ENCODE measurements around the gene EVC2. TPM values are rescaled to one million over a fixed set of nuclear protein-coding genes. Genes with fewer than 3 reads are reported as not detected.
A peak's percentile ranks its signal among the peaks of the same experiment; 100 is the strongest.

The EVC2 gene
- total and polyA plus RNA-seq, 12 donors, result 0.66 to 3.4 (median 1.7) TPM

DNA sequence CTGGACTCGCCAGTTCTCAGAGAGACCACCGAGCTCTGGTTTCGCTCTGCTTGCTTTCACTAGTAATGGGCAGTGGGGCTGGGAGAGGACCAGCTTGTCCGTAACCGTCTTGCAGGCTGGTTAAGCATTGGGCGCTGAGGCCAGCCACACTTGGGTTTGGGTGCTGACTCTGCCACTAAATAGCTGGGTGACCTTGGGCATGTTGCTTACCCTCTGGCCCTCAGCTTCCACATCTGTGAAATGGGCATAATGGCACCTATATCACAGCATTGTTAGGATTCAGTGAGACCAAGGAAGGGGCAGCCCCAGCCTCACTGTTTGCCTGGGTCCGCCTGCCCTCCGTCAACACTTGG is 46.1 kb upstream of the EVC2 start:
- Histone ChIP-seq H3K4me3 (no peak overlapping the region), H3K9me3 (replicated peaks in 1 of 3) (no peaks in the 10 kb centered on the region), H3K27ac (no peak overlapping the region), H3K27me3 (no peaks in the 10 kb centered on the region), H3K4me1 (replicated peaks in 1 of 2) (no peaks in the 10 kb centered on the region), H3K36me3 (replicated peaks in 1 of 2) (peaks cover 0 to 7% of the 10 kb centered on the region in 2 donors)
- intact Hi-C loops (cut with DNase I), result no loop called here
- TF ChIP-seq POLR2A (IDR thresholded peaks at IDR 0.05), result no peak
- TF ChIP-seq, protein P1, sequence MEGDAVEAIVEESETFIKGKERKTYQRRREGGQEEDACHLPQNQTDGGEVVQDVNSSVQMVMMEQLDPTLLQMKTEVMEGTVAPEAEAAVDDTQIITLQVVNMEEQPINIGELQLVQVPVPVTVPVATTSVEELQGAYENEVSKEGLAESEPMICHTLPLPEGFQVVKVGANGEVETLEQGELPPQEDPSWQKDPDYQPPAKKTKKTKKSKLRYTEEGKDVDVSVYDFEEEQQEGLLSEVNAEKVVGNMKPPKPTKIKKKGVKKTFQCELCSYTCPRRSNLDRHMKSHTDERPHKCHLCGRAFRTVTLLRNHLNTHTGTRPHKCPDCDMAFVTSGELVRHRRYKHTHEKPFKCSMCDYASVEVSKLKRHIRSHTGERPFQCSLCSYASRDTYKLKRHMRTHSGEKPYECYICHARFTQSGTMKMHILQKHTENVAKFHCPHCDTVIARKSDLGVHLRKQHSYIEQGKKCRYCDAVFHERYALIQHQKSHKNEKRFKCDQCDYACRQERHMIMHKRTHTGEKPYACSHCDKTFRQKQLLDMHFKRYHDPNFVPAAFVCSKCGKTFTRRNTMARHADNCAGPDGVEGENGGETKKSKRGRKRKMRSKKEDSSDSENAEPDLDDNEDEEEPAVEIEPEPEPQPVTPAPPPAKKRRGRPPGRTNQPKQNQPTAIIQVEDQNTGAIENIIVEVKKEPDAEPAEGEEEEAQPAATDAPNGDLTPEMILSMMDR (IDR thresholded peaks at IDR 0.05), result no peak
- 92 to 100% (median 98%) methylated on average over 2 to 8 of the region's 8 CpGs for WGBS, 4 donors
- DNase-seq, result no peak

DNA sequence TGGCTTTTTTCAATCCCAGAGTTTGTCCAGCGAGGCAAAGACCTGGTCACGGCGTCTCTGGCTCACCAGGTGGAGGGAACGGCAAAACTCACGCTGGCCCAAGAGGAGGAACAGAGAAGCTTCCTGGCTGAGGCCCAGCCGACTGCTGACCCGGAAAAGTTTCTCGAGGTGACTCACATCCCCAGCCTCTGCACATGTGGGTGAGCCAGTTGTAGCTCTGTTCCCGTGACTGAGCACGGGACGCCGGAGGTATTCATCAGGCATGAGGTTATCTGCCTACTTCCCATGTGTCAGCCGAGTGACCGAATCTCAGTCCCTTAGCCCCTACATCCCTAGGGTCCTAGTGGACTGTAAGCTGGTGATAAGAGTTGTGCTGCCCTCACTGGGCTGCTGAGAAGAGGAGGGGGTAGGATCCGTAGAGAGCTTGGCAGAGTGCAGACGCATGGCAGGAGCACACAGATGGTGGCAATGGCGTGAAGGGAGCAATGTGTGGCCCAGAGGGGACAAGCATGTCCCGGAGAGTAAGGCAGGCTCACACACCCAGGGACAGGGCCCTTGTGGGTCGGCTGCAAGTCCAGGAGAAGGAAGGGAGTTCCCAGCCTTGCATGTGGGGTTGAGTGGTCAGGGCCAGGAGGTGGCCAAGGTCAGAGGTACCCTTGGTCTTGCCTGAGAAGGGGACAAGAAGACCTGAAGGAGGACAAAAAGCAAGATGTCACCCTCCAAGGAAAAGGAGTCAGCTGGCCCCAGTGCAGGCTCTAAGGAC is 45.6 kb upstream of the EVC2 start:
- intact Hi-C loops (cut with DNase I), result no loop called here
- 81 to 89% (median 84%) methylated on average over 7 to 19 of the region's 19 CpGs for WGBS, 4 donors
- H3K4me1 ChIP-seq (replicated peaks in 1 of 2), result no peaks in the 10 kb centered on the region
- no peak for TF ChIP-seq POLR2A (IDR thresholded peaks at IDR 0.05)
- TF ChIP-seq, protein P1 (IDR thresholded peaks at IDR 0.05), result no peak
- peak in 1 of 7 donors; percentile 25 for DNase-seq
- peaks cover 0 to 7% of the 10 kb centered on the region in 2 donors for H3K36me3 ChIP-seq (replicated peaks in 1 of 2)
- no peaks in the 10 kb centered on the region for H3K9me3 ChIP-seq (replicated peaks in 1 of 3)
- no peaks in the 10 kb centered on the region for H3K27me3 ChIP-seq
- no peak overlapping the region for H3K27ac ChIP-seq
- H3K4me3 ChIP-seq, result no peak overlapping the region

DNA sequence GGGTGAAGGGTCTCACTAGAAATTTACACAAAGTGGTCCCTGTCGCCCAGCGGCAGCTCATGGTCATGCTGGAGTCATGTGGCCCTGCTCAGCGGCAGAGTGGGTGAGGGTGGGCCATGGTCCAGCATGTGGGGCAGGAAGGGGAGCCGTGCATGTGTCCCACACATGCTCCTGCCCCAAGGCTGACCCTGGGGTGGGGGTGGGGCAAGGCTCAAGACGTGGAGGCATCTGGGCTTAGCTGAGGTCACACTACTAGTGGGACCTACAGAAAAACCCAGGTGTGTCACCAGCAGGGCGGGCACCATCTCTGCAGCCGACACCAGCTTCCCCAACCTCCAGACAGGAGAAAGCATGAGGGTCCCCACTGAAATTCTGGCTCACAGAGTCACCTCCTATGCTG is 45.0 kb upstream of the EVC2 start:
- Histone ChIP-seq H3K9me3 (replicated peaks in 1 of 3) (no peaks in the 10 kb centered on the region), H3K27ac (no peak overlapping the region), H3K4me3 (no peak overlapping the region), H3K27me3 (no peaks in the 10 kb centered on the region), H3K4me1 (replicated peaks in 1 of 2) (no peaks in the 10 kb centered on the region), H3K36me3 (replicated peaks in 1 of 2) (peaks cover 0 to 7% of the 10 kb centered on the region in 2 donors)
- intact Hi-C loops (cut with DNase I), result no loop called here
- no peak for TF ChIP-seq POLR2A (IDR thresholded peaks at IDR 0.05)
- TF ChIP-seq, protein P1 (IDR thresholded peaks at IDR 0.05), result no peak
- no peak for DNase-seq
- 87 to 100% (median 90%) methylated on average over 2 to 7 of the region's 7 CpGs for WGBS, 4 donors

DNA sequence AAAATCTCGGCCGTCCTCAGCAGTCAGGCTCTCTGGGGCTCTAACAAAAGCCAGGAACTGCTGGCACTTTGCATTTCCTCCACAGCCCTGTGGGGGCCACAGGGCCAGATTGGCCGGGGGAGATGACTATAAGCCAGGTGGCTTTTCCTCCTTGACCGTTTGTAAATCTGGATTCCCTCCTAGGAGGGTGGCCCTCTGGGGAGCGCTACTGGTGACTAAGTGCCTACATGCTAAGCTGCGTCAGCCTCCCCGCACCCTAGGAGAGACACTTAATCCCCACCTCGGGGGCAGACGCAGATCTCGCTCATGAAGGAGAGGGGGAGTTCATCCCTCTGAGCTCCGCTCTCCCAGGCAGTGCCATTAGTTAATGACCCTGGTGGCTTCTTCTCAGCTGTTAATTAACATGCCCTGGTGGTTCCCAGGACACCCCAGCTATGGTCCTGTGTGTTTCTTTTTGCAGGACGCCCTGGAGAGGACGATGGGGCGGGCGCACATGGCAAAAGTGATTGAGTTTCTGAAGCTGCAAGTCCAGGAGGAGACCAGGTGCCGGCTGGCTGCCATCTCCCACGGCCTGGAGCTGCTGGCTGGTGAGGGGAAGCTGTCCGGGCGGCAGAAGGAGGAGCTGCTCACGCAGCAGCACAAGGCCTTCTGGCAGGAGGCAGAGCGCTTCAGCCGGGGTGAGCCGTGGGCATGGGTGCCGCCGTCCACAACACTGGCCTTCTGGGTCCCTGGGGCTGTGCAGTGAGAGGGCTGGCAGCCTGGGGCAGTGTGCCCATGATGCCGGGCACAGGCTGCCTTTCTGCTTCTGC is 44.2 kb upstream of the EVC2 start:
- 80 to 85% (median 81%) methylated on average over 13 to 26 of the region's 26 CpGs for WGBS, 4 donors
- no peak overlapping the region for H3K4me3 ChIP-seq
- intact Hi-C loops (cut with DNase I), result no loop called here

More for the DNA sequence above, 44.2 kb upstream of the EVC2 start:
- Histone ChIP-seq H3K9me3 (replicated peaks in 1 of 3) (no peaks in the 10 kb centered on the region), H3K4me1 (replicated peaks in 1 of 2) (peaks cover 0 to 4% of the 10 kb centered on the region in 2 donors), H3K36me3 (replicated peaks in 1 of 2) (peaks cover 0 to 7% of the 10 kb centered on the region in 2 donors), H3K27me3 (no peaks in the 10 kb centered on the region), H3K27ac (no peak overlapping the region)
- TF ChIP-seq POLR2A (IDR thresholded peaks at IDR 0.05), result no peak
- TF ChIP-seq, protein P1 (IDR thresholded peaks at IDR 0.05), result no peak
- DNase-seq, result no peak
